Stimulated activated CD8-positive, alpha-beta memory T cell treated with anti-CD3 and anti-CD28 coated beads, Interleukin-2, amount 100 ng/mL, for 1 hour (primary cell): ENCODE data around the gene WIF1.

ENCODE experiments used
- DNase-seq, 2 donors: peaks; one replicate each; pipeline ENCODE4 v3.0.0-alpha.2; 2020; ENCODE audit warnings: low read depth in 2 of 2

The WIF1 gene

GRCh38 chr12:65121049-65121955 lies at the start of gene WIF1:
Gene WIF1, minus strand, starts transcription at chr12:65121305. Its CDS starts 114 bp downstream, at chr12:65121191.
- no peak for DNase-seq

GRCh38 chr12:65170209-65170881 lies 49.2 kb upstream of the WIF1 start:
- peak; percentile 24 to 32 for DNase-seq

- DNase-seq = peak; percentile 86 to 89
These were observed 48.5 kb upstream of the WIF1 start, which contains the start of gene LEMD3 for GRCh38 chr12:65169320-65170208. Gene LEMD3, plus strand, starts transcription at chr12:65169583. Its CDS starts 14 bp downstream, at chr12:65169597.

- no peak for DNase-seq
These were observed 47.7 kb upstream of the WIF1 start for GRCh38 chr12:65168681-65169319.

GRCh38 chr12:65164774-65165173 lies 43.7 kb upstream of the WIF1 start:
- DNase-seq = no peak

- no peak for DNase-seq
These were observed 43.1 kb upstream of the WIF1 start for GRCh38 chr12:65164244-65164643.

- no peak for DNase-seq
These were observed 41.5 kb upstream of the WIF1 start for GRCh38 chr12:65162609-65163008.

GRCh38 chr12:65157091-65157490 lies 36.0 kb upstream of the WIF1 start:
- DNase-seq = no peak

- no peak for DNase-seq
These were observed 35.3 kb upstream of the WIF1 start for GRCh38 chr12:65156366-65156841.

- DNase-seq = no peak
These were observed 34.7 kb upstream of the WIF1 start for GRCh38 chr12:65155784-65156183.

- DNase-seq = no peak
These were observed 31.5 kb upstream of the WIF1 start for GRCh38 chr12:65152596-65152995.

GRCh38 chr12:65152012-65152411 lies 30.9 kb upstream of the WIF1 start:
- DNase-seq = no peak

GRCh38 chr12:65147312-65147905 lies 26.3 kb upstream of the WIF1 start:
- DNase-seq = no peak

- DNase-seq = no peak
These were observed 19.6 kb upstream of the WIF1 start for GRCh38 chr12:65140738-65141137.

GRCh38 chr12:65139389-65139788 lies 18.3 kb upstream of the WIF1 start:
- DNase-seq = no peak

GRCh38 chr12:65133879-65134278 lies 12.8 kb upstream of the WIF1 start:
- DNase-seq = no peak

- DNase-seq = no peak
These were observed 5.4 kb upstream of the WIF1 start for GRCh38 chr12:65126482-65126881.

GRCh38 chr12:65125975-65126374 lies 4.9 kb upstream of the WIF1 start:
- no peak for DNase-seq

- no peak for DNase-seq
These were observed 4.1 kb upstream of the WIF1 start for GRCh38 chr12:65125247-65125646.

- DNase-seq = no peak
These were observed 2.4 kb upstream of the WIF1 start for GRCh38 chr12:65123435-65124063.
